ENCODE data around the gene GPR152.

The GPR152 gene

GRCh38 chr11:67494371-67495233, 42.1 kb upstream of the GPR152 start:
- H3K36me3 ChIP-seq (ENCODE audit: insufficient read depth, low read length): peaks cover 27% of the 10 kb centered on the region

GRCh38 chr11:67493548-67494370, 41.2 kb upstream of the GPR152 start:
- peaks cover 29% of the 10 kb centered on the region for H3K36me3 ChIP-seq (ENCODE audit: insufficient read depth, low read length)

More at GRCh38 chr11:67494371-67495233, 42.1 kb upstream of the GPR152 start:
- Histone ChIP-seq H3K9ac (ENCODE audit: low read depth, low read length) (no peak overlapping the region), H3K27me3 (ENCODE audit: control insufficient read depth, insufficient read depth, low read length) (no peaks in the 10 kb centered on the region), H3K4me3 (ENCODE audit: low read length) (no peak overlapping the region), H3K4me2 (ENCODE audit: low read length) (no peak overlapping the region), H3K9me3 (replicated peaks; ENCODE audit: low read length) (no peaks in the 10 kb centered on the region), H3K4me1 (ENCODE audit: control insufficient read depth, insufficient read depth, low read length) (no peaks in the 10 kb centered on the region)

DNA sequence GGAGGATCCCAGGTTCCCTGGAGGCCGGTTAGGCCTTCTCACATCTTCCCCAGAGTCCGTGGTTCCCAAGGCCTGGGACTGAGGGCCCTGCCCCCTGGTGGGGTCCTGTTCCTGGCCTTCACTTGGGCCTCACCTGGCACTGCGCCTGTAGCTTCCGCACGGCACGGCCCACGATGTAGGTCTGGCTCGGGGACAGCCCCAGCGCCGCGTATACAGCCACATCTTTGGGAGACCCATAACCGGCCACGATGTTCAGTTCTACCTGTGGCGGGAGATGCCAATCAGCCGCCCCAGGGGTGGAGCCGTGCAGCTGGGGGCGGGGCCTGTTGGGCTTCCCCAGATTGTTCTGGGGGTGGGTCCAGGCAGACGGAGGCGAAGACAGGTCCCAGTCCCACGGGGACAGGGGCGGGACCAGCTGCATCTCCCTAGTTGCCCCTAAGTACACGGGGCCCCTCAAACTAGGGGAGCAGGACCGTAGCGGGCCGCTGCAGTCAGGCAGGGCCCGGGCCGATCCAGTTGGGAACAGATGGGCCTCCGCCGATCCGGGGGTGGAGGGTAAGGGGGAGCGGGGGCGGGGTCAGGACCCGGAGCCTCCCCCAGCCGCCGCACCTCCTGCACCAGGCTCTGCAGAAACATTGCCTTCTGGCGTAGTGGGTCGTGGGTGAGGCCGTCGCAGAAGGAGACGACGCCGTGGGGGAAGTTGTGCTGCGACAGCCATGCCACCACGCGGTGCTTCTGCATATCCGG, 40.4 kb upstream of the GPR152 start:
- Histone ChIP-seq H3K36me3 (ENCODE audit: insufficient read depth, low read length) (peaks cover 33% of the 10 kb centered on the region), H3K9me3 (replicated peaks; ENCODE audit: low read length) (no peaks in the 10 kb centered on the region), H3K4me3 (ENCODE audit: low read length) (no peak overlapping the region), H3K4me2 (ENCODE audit: low read length) (no peak overlapping the region), H3K27me3 (ENCODE audit: control insufficient read depth, insufficient read depth, low read length) (no peaks in the 10 kb centered on the region), H3K9ac (ENCODE audit: low read depth, low read length) (no peak overlapping the region), H3K4me1 (ENCODE audit: control insufficient read depth, insufficient read depth, low read length) (no peaks in the 10 kb centered on the region)

More at GRCh38 chr11:67493548-67494370, 41.2 kb upstream of the GPR152 start:
- Histone ChIP-seq H3K9ac (ENCODE audit: low read depth, low read length) (no peak overlapping the region), H3K27me3 (ENCODE audit: control insufficient read depth, insufficient read depth, low read length) (no peaks in the 10 kb centered on the region), H3K4me3 (ENCODE audit: low read length) (no peak overlapping the region), H3K9me3 (replicated peaks; ENCODE audit: low read length) (no peaks in the 10 kb centered on the region), H3K4me1 (ENCODE audit: control insufficient read depth, insufficient read depth, low read length) (no peaks in the 10 kb centered on the region), H3K4me2 (ENCODE audit: low read length) (no peak overlapping the region)

- Histone ChIP-seq H3K4me1 (ENCODE audit: control insufficient read depth, insufficient read depth, low read length) (no peaks in the 10 kb centered on the region), H3K4me3 (ENCODE audit: low read length) (no peak overlapping the region), H3K4me2 (ENCODE audit: low read length) (no peak overlapping the region), H3K36me3 (ENCODE audit: insufficient read depth, low read length) (peaks cover 38% of the 10 kb centered on the region), H3K9ac (ENCODE audit: low read depth, low read length) (no peak overlapping the region), H3K27me3 (ENCODE audit: control insufficient read depth, insufficient read depth, low read length) (no peaks in the 10 kb centered on the region), H3K9me3 (replicated peaks; ENCODE audit: low read length) (no peaks in the 10 kb centered on the region)
Measured at GRCh38 chr11:67492069-67492727, 39.7 kb upstream of the GPR152 start.

DNA sequence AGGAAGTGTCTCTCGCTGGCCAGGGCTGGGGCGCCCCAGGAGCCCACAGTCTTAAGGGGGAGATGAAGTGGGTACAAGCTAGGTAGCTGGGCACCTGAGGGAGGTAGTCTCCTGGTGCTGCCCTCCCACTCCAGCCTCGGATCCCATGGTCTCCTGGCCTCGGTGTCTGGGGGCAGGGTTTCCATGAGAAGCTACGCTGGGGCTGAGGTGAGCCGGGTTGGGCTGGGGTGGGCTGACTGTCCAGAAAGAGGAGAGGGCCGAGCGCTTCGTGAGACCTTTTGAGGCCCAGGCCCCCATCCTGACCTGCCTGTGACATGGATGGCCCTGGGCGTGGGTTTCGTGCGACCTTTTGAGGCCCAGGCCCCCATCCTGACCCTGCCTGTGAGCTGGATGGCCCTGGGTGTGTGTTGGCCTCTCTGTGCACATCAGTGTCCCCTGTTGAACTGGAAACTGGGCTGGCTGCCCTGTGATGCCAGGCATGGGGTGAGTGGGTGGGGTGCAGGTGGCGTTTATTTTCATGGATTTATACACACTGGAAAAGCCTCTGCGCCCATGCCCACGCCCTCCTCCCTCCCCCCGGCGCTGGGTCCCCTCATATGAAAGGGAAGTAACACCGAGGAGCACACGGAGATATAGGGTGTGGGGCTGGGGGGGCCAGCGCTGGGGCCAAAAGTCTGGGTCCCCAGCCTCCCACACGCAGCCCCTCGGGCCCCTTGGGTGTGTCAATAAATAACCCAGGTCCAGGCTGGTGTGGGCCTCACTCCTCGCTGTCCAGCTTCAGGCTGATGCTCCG, 38.9 kb upstream of the GPR152 start:
- Histone ChIP-seq H3K9me3 (replicated peaks; ENCODE audit: low read length) (no peaks in the 10 kb centered on the region), H3K4me2 (ENCODE audit: low read length) (no peak overlapping the region), H3K4me1 (ENCODE audit: control insufficient read depth, insufficient read depth, low read length) (no peaks in the 10 kb centered on the region), H3K4me3 (ENCODE audit: low read length) (no peak overlapping the region), H3K9ac (ENCODE audit: low read depth, low read length) (no peak overlapping the region), H3K27me3 (ENCODE audit: control insufficient read depth, insufficient read depth, low read length) (no peaks in the 10 kb centered on the region), H3K36me3 (ENCODE audit: insufficient read depth, low read length) (peaks cover 38% of the 10 kb centered on the region)

DNA sequence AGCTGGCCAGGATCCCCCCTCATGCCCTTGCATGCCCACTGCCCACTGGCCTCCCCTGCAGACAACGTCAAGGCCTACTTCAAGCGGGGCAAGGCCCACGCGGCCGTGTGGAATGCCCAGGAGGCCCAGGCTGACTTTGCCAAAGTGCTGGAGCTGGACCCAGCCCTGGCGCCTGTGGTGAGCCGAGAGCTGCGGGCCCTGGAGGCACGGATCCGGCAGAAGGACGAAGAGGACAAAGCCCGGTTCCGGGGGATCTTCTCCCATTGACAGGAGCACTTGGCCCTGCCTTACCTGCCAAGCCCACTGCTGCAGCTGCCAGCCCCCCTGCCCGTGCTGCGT, 38.2 kb upstream of the GPR152 start:
- Histone ChIP-seq H3K4me1 (ENCODE audit: control insufficient read depth, insufficient read depth, low read length) (no peaks in the 10 kb centered on the region), H3K4me3 (ENCODE audit: low read length) (no peak overlapping the region), H3K36me3 (ENCODE audit: insufficient read depth, low read length) (peaks cover 37% of the 10 kb centered on the region), H3K4me2 (ENCODE audit: low read length) (no peak overlapping the region), H3K9me3 (replicated peaks; ENCODE audit: low read length) (no peaks in the 10 kb centered on the region), H3K27me3 (ENCODE audit: control insufficient read depth, insufficient read depth, low read length) (no peaks in the 10 kb centered on the region), H3K9ac (ENCODE audit: low read depth, low read length) (no peak overlapping the region)

DNA sequence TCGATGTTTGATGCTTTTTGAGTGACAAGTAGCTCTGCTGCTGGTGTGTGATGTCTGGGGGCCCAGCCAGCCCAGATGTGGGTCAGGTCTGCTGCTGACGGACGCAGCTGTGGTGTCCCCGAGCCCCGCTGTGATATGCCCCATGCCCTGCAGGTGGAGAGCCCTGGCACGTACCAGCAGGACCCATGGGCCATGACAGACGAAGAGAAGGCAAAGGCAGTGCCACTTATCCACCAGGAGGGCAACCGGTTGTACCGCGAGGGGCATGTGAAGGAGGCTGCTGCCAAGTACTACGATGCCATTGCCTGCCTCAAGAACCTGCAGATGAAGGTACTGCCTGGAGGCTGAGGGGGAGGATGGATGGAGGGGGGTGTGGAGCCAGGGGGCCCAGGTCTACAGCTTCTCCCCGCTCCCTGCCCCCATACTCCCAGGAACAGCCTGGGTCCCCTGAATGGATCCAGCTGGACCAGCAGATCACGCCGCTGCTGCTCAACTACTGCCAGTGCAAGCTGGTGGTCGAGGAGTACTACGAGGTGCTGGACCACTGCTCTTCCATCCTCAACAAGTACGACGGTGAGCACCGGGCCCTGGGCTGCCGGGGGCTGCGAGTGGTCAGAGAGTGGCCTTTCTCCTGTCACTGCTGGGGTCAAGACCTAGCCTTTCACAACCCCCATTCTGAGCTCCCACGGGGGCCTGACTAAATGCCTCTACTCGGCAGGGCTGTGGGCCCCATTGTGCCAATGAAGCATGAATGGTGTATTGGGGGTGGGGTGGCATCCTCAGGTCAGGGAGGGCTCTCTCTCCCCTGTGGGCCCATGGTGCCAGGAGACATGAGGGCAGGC, 37.6 kb upstream of the GPR152 start:
- no peaks in the 10 kb centered on the region for H3K27me3 ChIP-seq (ENCODE audit: control insufficient read depth, insufficient read depth, low read length)
- no peaks in the 10 kb centered on the region for H3K9me3 ChIP-seq (replicated peaks; ENCODE audit: low read length)
- H3K4me2 ChIP-seq (ENCODE audit: low read length): no peak overlapping the region
- H3K4me3 ChIP-seq (ENCODE audit: low read length): no peak overlapping the region
- no peak overlapping the region for H3K9ac ChIP-seq (ENCODE audit: low read depth, low read length)
- peaks cover 36% of the 10 kb centered on the region for H3K36me3 ChIP-seq (ENCODE audit: insufficient read depth, low read length)
- H3K4me1 ChIP-seq (ENCODE audit: control insufficient read depth, insufficient read depth, low read length): no peaks in the 10 kb centered on the region

DNA sequence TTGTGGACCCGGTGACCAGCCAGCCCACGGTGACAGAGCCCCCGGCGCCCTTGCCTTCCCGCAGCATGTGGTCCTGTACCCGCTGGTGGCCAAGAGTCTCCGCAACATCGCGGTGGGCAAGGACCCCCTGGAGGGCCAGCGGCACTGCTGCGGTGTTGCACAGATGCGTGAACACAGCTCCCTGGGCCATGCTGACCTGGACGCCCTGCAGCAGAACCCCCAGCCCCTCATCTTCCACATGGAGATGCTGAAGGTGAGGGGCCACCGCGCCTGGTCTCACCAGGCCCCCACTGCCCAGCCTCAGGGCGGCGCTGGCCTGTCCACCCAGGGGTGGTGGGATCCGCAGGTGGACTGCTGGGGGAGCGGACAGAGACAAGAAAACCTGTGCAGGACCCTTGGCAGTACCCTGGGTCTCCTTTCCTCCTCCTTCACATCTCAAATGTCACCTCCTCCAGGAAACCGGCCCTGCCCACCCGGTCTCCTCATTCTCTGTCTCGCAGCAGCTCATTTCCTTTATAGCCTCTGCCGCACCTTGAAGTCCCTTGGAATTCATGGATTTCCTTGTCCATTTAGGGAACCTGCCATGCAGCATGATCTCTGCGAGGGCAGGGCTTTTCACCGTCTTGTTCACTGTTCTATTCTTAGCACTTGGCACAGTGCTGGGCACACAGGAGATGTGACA, 36.8 kb upstream of the GPR152 start:
- H3K27me3 ChIP-seq (ENCODE audit: control insufficient read depth, insufficient read depth, low read length): no peaks in the 10 kb centered on the region
- H3K9me3 ChIP-seq (replicated peaks; ENCODE audit: low read length): no peaks in the 10 kb centered on the region
- no peak overlapping the region for H3K4me3 ChIP-seq (ENCODE audit: low read length)
- no peaks in the 10 kb centered on the region for H3K4me1 ChIP-seq (ENCODE audit: control insufficient read depth, insufficient read depth, low read length)
- no peak overlapping the region for H3K9ac ChIP-seq (ENCODE audit: low read depth, low read length)
- no peak overlapping the region for H3K4me2 ChIP-seq (ENCODE audit: low read length)
- H3K36me3 ChIP-seq (ENCODE audit: insufficient read depth, low read length): peaks cover 36% of the 10 kb centered on the region

DNA sequence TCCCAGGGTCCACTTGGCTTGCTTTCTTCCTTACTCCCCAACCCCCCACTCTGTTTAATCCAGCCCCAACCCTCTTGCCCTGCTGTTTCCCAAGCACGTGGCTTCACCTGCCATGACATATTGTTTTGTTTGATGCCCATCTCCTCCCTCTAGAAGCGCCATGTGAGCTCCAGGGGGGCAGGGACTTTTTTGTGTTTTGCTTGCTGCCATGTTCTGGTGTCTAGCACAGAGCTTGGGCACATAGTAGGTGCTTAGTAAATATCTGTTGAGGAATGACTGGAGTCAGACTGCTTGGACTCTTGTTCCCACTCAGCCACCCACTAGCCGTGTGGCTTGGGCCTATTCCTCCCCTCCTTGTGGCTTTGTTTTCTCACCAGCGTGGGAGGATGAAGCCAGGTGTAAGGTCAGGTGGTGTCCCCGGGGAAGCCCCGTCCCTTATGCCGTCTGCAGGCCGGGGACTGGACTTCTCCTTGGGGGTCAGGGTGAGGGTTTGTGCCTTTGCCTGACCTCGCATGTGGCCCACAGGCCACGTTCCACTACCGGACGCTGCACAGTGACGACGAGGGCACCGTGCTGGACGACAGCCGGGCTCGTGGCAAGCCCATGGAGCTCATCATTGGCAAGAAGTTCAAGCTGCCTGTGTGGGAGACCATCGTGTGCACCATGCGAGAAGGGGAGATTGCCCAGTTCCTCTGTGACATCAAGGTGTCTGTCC, 34.1 kb upstream of the GPR152 start:
- peaks cover 27% of the 10 kb centered on the region for H3K36me3 ChIP-seq (ENCODE audit: insufficient read depth, low read length)
- no peak overlapping the region for H3K4me3 ChIP-seq (ENCODE audit: low read length)
- H3K9me3 ChIP-seq (replicated peaks; ENCODE audit: low read length): no peaks in the 10 kb centered on the region
- no peak overlapping the region for H3K4me2 ChIP-seq (ENCODE audit: low read length)
- H3K4me1 ChIP-seq (ENCODE audit: control insufficient read depth, insufficient read depth, low read length): peaks cover 15% of the 10 kb centered on the region
- H3K27me3 ChIP-seq (ENCODE audit: control insufficient read depth, insufficient read depth, low read length): no peaks in the 10 kb centered on the region
- H3K9ac ChIP-seq (ENCODE audit: low read depth, low read length): no peak overlapping the region

Measured in skeletal muscle satellite cell (primary cell).